Activated naive CD8-positive, alpha-beta T cell (primary cell): ENCODE results near the gene PRKCB.

Experiments used
- H3K27ac Mint-ChIP-seq: one replicate; pipeline ENCODE4 v1.8.0; 2021; ENCODE audit warnings: mixed read lengths
- H3K27me3 Mint-ChIP-seq: one replicate; pipeline ENCODE4 v1.8.0; 2021; ENCODE audit warnings: mixed read lengths
- H3K36me3 Mint-ChIP-seq: one replicate; pipeline ENCODE4 v1.8.0; 2021; ENCODE audit warnings: mixed read lengths
- H3K4me1 Mint-ChIP-seq: one replicate; pipeline ENCODE4 v1.8.0; 2021; ENCODE audit warnings: low read depth, mixed read lengths
- H3K4me3 Mint-ChIP-seq: one replicate; pipeline ENCODE4 v1.8.0; 2021; ENCODE audit warnings: mild to moderate bottlenecking, mixed read lengths
- H3K9me3 Mint-ChIP-seq: one replicate; pipeline ENCODE4 v1.8.0; 2021; ENCODE audit warnings: low read depth, mixed read lengths

The PRKCB gene

GRCh38 chr16:23868136-23868535, 32.4 kb downstream of the PRKCB start:
- H3K27ac Mint-ChIP-seq = peak overlapping the region; percentile 87
- H3K27me3 Mint-ChIP-seq = no peaks in the 10 kb centered on the region
- no peaks in the 10 kb centered on the region for H3K9me3 Mint-ChIP-seq
- peaks cover 77% of the 10 kb centered on the region for H3K4me1 Mint-ChIP-seq
- peaks cover 2% of the 10 kb centered on the region for H3K36me3 Mint-ChIP-seq
- H3K4me3 Mint-ChIP-seq = peak overlapping the region; percentile 7

GRCh38 chr16:23869052-23869451, 33.3 kb downstream of the PRKCB start:
- Mint-ChIP-seq H3K4me3 (peak overlapping the region; percentile 48), H3K27me3 (no peaks in the 10 kb centered on the region), H3K36me3 (peaks cover 2% of the 10 kb centered on the region), H3K9me3 (no peaks in the 10 kb centered on the region), H3K4me1 (peaks cover 75% of the 10 kb centered on the region), H3K27ac (peak overlapping the region; percentile 87)

GRCh38 chr16:23871924-23872323, 36.1 kb downstream of the PRKCB start:
- Mint-ChIP-seq H3K4me3 (no peak overlapping the region), H3K9me3 (no peaks in the 10 kb centered on the region), H3K4me1 (peaks cover 65% of the 10 kb centered on the region), H3K27me3 (no peaks in the 10 kb centered on the region), H3K27ac (no peak overlapping the region), H3K36me3 (peaks cover 2% of the 10 kb centered on the region)

- H3K27me3 Mint-ChIP-seq = no peaks in the 10 kb centered on the region
- H3K4me1 Mint-ChIP-seq = peaks cover 65% of the 10 kb centered on the region
- H3K9me3 Mint-ChIP-seq = no peaks in the 10 kb centered on the region
- peak overlapping the region; percentile 38 for H3K4me3 Mint-ChIP-seq
- peaks cover 2% of the 10 kb centered on the region for H3K36me3 Mint-ChIP-seq
- peak overlapping the region; percentile 92 for H3K27ac Mint-ChIP-seq
These were observed 39.0 kb downstream of the PRKCB start for GRCh38 chr16:23874613-23875294.

- H3K27ac Mint-ChIP-seq = peak overlapping the region; percentile 52
These were observed 40.6 kb downstream of the PRKCB start for GRCh38 chr16:23876256-23876896.

GRCh38 chr16:23877107-23878070, 41.6 kb downstream of the PRKCB start:
- Mint-ChIP-seq H3K9me3 (no peaks in the 10 kb centered on the region), H3K27ac (peak overlapping the region; percentile 47), H3K4me1 (peaks cover 71% of the 10 kb centered on the region), H3K4me3 (no peak overlapping the region), H3K36me3 (peaks cover 2% of the 10 kb centered on the region), H3K27me3 (no peaks in the 10 kb centered on the region)

More at GRCh38 chr16:23876256-23876896, 40.6 kb downstream of the PRKCB start:
- no peaks in the 10 kb centered on the region for H3K27me3 Mint-ChIP-seq
- peaks cover 65% of the 10 kb centered on the region for H3K4me1 Mint-ChIP-seq
- no peaks in the 10 kb centered on the region for H3K9me3 Mint-ChIP-seq
- H3K36me3 Mint-ChIP-seq = peaks cover 2% of the 10 kb centered on the region
- H3K4me3 Mint-ChIP-seq = no peak overlapping the region

GRCh38 chr16:23879735-23880373, 44.1 kb downstream of the PRKCB start:
- Mint-ChIP-seq H3K27me3 (no peaks in the 10 kb centered on the region), H3K4me3 (no peak overlapping the region), H3K27ac (peak overlapping the region; percentile 83), H3K4me1 (peaks cover 75% of the 10 kb centered on the region), H3K9me3 (no peaks in the 10 kb centered on the region), H3K36me3 (peaks cover 16% of the 10 kb centered on the region)

- Mint-ChIP-seq H3K36me3 (peaks cover 13% of the 10 kb centered on the region), H3K9me3 (no peaks in the 10 kb centered on the region), H3K27me3 (no peaks in the 10 kb centered on the region), H3K4me1 (peaks cover 46% of the 10 kb centered on the region), H3K27ac (no peak overlapping the region), H3K4me3 (no peak overlapping the region)
These were observed 53.4 kb downstream of the PRKCB start for GRCh38 chr16:23889189-23889588.

- H3K36me3 Mint-ChIP-seq = peaks cover 14% of the 10 kb centered on the region
- H3K9me3 Mint-ChIP-seq = no peaks in the 10 kb centered on the region
- no peak overlapping the region for H3K4me3 Mint-ChIP-seq
- no peak overlapping the region for H3K27ac Mint-ChIP-seq
- no peaks in the 10 kb centered on the region for H3K27me3 Mint-ChIP-seq
- H3K4me1 Mint-ChIP-seq = peaks cover 59% of the 10 kb centered on the region
These were observed 58.2 kb downstream of the PRKCB start for GRCh38 chr16:23893986-23894385.

GRCh38 chr16:23895052-23895451, 59.3 kb downstream of the PRKCB start:
- H3K4me3 Mint-ChIP-seq = no peak overlapping the region
- peak overlapping the region; percentile 79 for H3K27ac Mint-ChIP-seq
- H3K4me1 Mint-ChIP-seq = peaks cover 56% of the 10 kb centered on the region
- H3K27me3 Mint-ChIP-seq = no peaks in the 10 kb centered on the region
- peaks cover 14% of the 10 kb centered on the region for H3K36me3 Mint-ChIP-seq
- no peaks in the 10 kb centered on the region for H3K9me3 Mint-ChIP-seq

GRCh38 chr16:23896832-23897821, 61.3 kb downstream of the PRKCB start:
- H3K36me3 Mint-ChIP-seq = peaks cover 14% of the 10 kb centered on the region
- no peaks in the 10 kb centered on the region for H3K27me3 Mint-ChIP-seq
- peak overlapping the region; percentile 51 for H3K4me3 Mint-ChIP-seq
- H3K4me1 Mint-ChIP-seq = peaks cover 67% of the 10 kb centered on the region
- H3K9me3 Mint-ChIP-seq = no peaks in the 10 kb centered on the region
- H3K27ac Mint-ChIP-seq = peak overlapping the region; percentile 76

GRCh38 chr16:23898682-23899430, 63.1 kb downstream of the PRKCB start:
- Mint-ChIP-seq H3K36me3 (peaks cover 9% of the 10 kb centered on the region), H3K9me3 (no peaks in the 10 kb centered on the region), H3K27me3 (no peaks in the 10 kb centered on the region), H3K4me3 (no peak overlapping the region), H3K27ac (peak overlapping the region; percentile 28), H3K4me1 (peaks cover 77% of the 10 kb centered on the region)

GRCh38 chr16:23899869-23900268, 64.1 kb downstream of the PRKCB start:
- H3K4me1 Mint-ChIP-seq = peaks cover 77% of the 10 kb centered on the region
- no peak overlapping the region for H3K27ac Mint-ChIP-seq

More at GRCh38 chr16:23899869-23900268, 64.1 kb downstream of the PRKCB start:
- no peaks in the 10 kb centered on the region for H3K27me3 Mint-ChIP-seq
- H3K36me3 Mint-ChIP-seq = peaks cover 6% of the 10 kb centered on the region
- H3K9me3 Mint-ChIP-seq = no peaks in the 10 kb centered on the region
- H3K4me3 Mint-ChIP-seq = no peak overlapping the region
